Measurements from ENCODE around the gene FLCN. TPM values are rescaled to one million over a fixed set of nuclear protein-coding genes. Genes with fewer than 3 reads are reported as not detected.

FLCN gene
- total RNA-seq, 1 donor from 2014 or later: 38.8 TPM

- no peak for DNase-seq (ENCODE audit: low read depth in 2 of 2)
Observed at GRCh38 chr17:17168401-17168800, 68.6 kb downstream of the FLCN start.

GRCh38 chr17:17167986-17168385 is 69.0 kb downstream of the FLCN start:
- DNase-seq (ENCODE audit: low read depth in 2 of 2): no peak

- no peak for DNase-seq (ENCODE audit: low read depth in 2 of 2)
Observed at GRCh38 chr17:17167356-17167755, 69.6 kb downstream of the FLCN start.

GRCh38 chr17:17166446-17166845 is 70.5 kb downstream of the FLCN start:
- no peak for DNase-seq (ENCODE audit: low read depth in 2 of 2)

GRCh38 chr17:17165666-17166308 is 71.2 kb downstream of the FLCN start:
- DNase-seq (ENCODE audit: low read depth in 2 of 2): no peak

GRCh38 chr17:17164676-17165075 is 72.3 kb downstream of the FLCN start:
- no peak for DNase-seq (ENCODE audit: low read depth in 2 of 2)

GRCh38 chr17:17164156-17164555 is 72.8 kb downstream of the FLCN start:
- no peak for DNase-seq (ENCODE audit: low read depth in 2 of 2)

Other genes with a start within 250 kb of the FLCN start
- 79.0 and 86.3 TPM in 2 replicates for gene MPRIP, start 194.7 kb downstream of the FLCN start, total RNA-seq
- gene PLD6, start 30.8 kb downstream of the FLCN start, total RNA-seq: 0.90 and 1.4 TPM in 2 replicates
- gene COPS3, start 44.1 kb upstream of the FLCN start, total RNA-seq: 80.4 and 83.1 TPM in 2 replicates
- gene NT5M, start 66.2 kb upstream of the FLCN start, total RNA-seq: 1.8 and 4.2 TPM in 2 replicates
- 6.7 and 11.0 TPM in 2 replicates for gene MED9, start 239.8 kb upstream of the FLCN start, total RNA-seq